A673 (cell line): Measurements from ENCODE around the gene CARM1. TPM values are rescaled to one million over a fixed set of nuclear protein-coding genes. Genes with fewer than 3 reads are reported as not detected.
A peak's percentile ranks its signal among the peaks of the same experiment; 100 is the strongest.
"Not testable (repeated sequence)": the region's sequence is repeated elsewhere in the genome, so short reads cannot be mapped to it uniquely, and the experiment has no call there.

Source experiments
- BruUV-seq: library from RNA; stranded (reverse); fragments of 400-500 nt; replicated peaks from 2 replicates; lab custom pipeline; 2021; lab: Mats Ljungman, UMichigan
- CTCF ChIA-PET: fragments of 300-600 bp; sonication (Branson Sonifier 250); formaldehyde crosslinking; loops from one replicate; lab custom pipeline; 2022; ENCODE audit warnings: antibody characterized with exemption; lab: Charles Lee
- POLR2A ChIA-PET: fragments of 300-600 bp; sonication (Branson Sonifier 250); formaldehyde crosslinking; loops from one replicate; lab custom pipeline; 2022; ENCODE audit warnings: antibody characterized with exemption; ENCODE audit not compliant: low non-redundant PET; lab: Charles Lee
- DNase-seq: peaks from one replicate; pipeline ENCODE4 v3.0.0-alpha.2; 2015; ENCODE audit warnings: low spot score
- H3K27ac ChIP-seq: fragments of 200-600 bp; sonication (generic); 2 replicates; pipeline ENCODE4 v1.5.1; 2016; ENCODE audit warnings: mixed run types, low read depth, mild to moderate bottlenecking, mixed read lengths, antibody characterized with exemption, low read length; ENCODE audit not compliant: poor library complexity, severe bottlenecking
- H3K27me3 ChIP-seq: fragments of 200-600 bp; sonication (generic); replicated peaks from 2 replicates; pipeline ENCODE4 v1.6.1; 2017; ENCODE audit warnings: mixed run types, low read depth, mild to moderate bottlenecking, mixed read lengths, antibody characterized with exemption, low read length; ENCODE audit not compliant: insufficient read depth, poor library complexity
- H3K36me3 ChIP-seq: fragments of 200-600 bp; sonication (generic); 2 replicates; pipeline ENCODE4 v1.6.1; 2016; ENCODE audit warnings: mixed run types, mild to moderate bottlenecking, mixed read lengths, antibody characterized with exemption, low read length; ENCODE audit not compliant: insufficient read depth, poor library complexity, severe bottlenecking
- H3K4me1 ChIP-seq: fragments of 200-600 bp; sonication (generic); 2 replicates; pipeline ENCODE4 v1.6.1; 2017; ENCODE audit warnings: mixed run types, mild to moderate bottlenecking, mixed read lengths, antibody characterized with exemption, low read length; ENCODE audit not compliant: insufficient read depth, poor library complexity, severe bottlenecking
- H3K4me3 ChIP-seq: fragments of 200-600 bp; sonication (generic); 2 replicates; pipeline ENCODE4 v1.5.1; 2016; ENCODE audit warnings: low read depth, mixed run types, mild to moderate bottlenecking, mixed read lengths, low read length; ENCODE audit not compliant: poor library complexity, severe bottlenecking
- H3K9me3 ChIP-seq: fragments of 200-600 bp; sonication (generic); 2 replicates; pipeline ENCODE4 v1.6.1; 2016; ENCODE audit warnings: mixed run types, low read depth, mild to moderate bottlenecking, mixed read lengths, antibody characterized with exemption, low read length; ENCODE audit not compliant: poor library complexity, severe bottlenecking
- EZH2 ChIP-seq: fragments of 200-600 bp; sonication (generic); IDR thresholded peaks from 2 replicates; pipeline ENCODE4 v1.6.1; 2017; ENCODE audit warnings: borderline replicate concordance, low read depth, mild to moderate bottlenecking, mixed read lengths, antibody characterized with exemption, low read length; ENCODE audit not compliant: poor library complexity, severe bottlenecking
- intact Hi-C: fragments of 100-400 bp; cut with micrococcal nuclease; formaldehyde crosslinking; loops from one replicate; pipeline ENCODE4 v1.10.0; 2022; ENCODE audit not compliant: unreplicated experiment
- total RNA-seq: library from RNA; stranded (reverse); gene quantifications from 2 replicates; pipeline ENCODE4 v1.2.3, GENCODE V29; 2021
- TF ChIP-seq, protein P1 (sequence below): fragments of 300-800, 200-600 bp; sonication (generic); conservative IDR thresholded peaks from 2 replicates; pipeline ENCODE4 v1.5.1; 2017; ENCODE audit warnings: low read depth, mild to moderate bottlenecking, antibody characterized with exemption, low read length, moderate library complexity, mixed read lengths

Gene CARM1
- total RNA-seq, 1 experiment from 2014 or later = 78.7 TPM

DNA sequence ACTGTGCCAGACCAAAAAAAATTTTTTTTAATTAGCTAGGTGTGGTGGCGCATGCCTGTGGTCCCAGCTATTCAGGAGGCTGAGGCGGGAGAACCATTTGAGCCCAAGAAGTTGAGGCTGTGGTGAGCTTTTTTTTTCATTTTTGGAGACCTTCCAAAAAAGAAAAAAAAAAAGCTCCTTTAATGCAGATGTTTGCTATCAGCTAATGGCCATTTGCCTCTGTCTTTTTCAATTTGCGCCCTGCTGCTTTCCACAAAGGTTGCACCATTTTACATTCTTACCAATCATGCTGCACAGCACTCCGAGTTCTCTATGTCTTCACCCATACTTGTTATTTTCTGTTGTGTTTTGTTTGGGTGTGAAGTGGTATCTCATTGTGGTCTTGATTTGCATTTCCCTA lies 73.9 kb downstream of the CARM1 start:
- TF ChIP-seq, protein P1, sequence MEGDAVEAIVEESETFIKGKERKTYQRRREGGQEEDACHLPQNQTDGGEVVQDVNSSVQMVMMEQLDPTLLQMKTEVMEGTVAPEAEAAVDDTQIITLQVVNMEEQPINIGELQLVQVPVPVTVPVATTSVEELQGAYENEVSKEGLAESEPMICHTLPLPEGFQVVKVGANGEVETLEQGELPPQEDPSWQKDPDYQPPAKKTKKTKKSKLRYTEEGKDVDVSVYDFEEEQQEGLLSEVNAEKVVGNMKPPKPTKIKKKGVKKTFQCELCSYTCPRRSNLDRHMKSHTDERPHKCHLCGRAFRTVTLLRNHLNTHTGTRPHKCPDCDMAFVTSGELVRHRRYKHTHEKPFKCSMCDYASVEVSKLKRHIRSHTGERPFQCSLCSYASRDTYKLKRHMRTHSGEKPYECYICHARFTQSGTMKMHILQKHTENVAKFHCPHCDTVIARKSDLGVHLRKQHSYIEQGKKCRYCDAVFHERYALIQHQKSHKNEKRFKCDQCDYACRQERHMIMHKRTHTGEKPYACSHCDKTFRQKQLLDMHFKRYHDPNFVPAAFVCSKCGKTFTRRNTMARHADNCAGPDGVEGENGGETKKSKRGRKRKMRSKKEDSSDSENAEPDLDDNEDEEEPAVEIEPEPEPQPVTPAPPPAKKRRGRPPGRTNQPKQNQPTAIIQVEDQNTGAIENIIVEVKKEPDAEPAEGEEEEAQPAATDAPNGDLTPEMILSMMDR = no peak
- no peak for TF ChIP-seq EZH2
- no TSS peak for BruUV-seq
- Histone ChIP-seq H3K36me3 (no peaks in the 10 kb centered on the region), H3K4me1 (peaks cover 25% of the 10 kb centered on the region), H3K27ac (no peak overlapping the region), H3K9me3 (no peaks in the 10 kb centered on the region), H3K4me3 (no peak overlapping the region), H3K27me3 (no peaks in the 10 kb centered on the region)
- ChIA-PET POLR2A (no interaction called here), CTCF (interaction anchor here (0.6 kb wide), 1 partner anchor 56 kb away, joined by 4 read pairs; no protein-coding TSS in a partner anchor)
- intact Hi-C loops = loop anchor here (10.0 kb wide), 2 partner anchors 150 to 260 kb away; no protein-coding TSS in a partner anchor
- peak; percentile 55 for DNase-seq

DNA sequence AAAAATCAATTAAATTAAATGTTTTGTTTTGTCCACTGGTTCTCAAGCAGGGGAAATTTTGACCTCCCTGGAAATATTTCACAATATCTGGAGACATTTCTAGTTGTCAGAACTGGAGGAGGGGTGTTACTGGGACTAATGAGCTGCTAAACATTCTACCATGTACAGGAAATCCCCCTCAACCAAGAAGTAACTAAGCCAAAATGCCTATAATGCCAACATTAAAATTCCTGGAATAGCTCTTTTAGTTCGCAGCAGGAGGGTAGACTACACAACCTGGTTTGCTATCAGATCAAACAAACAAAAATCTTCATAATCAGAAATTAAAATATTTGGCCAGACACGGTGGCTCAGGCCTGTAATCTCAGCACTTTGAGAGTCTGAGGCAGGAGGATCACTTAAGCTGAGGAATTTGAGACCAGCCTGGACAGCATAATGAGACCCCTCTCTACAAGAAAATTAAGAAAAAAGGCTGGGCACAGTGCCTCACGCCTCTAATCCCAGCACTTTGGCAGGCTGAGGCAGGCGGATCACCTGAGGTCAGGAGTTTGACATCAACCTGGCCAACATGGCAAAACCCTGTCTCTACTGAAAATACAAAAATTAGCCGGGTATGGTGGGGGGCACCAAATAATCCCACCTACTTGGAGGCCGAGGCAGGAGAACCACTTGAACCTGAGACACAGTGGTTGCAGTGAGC lies 75.8 kb downstream of the CARM1 start:
- Histone ChIP-seq H3K27me3 (no peaks in the 10 kb centered on the region), H3K4me1 (peaks cover 25% of the 10 kb centered on the region), H3K27ac (peak overlapping the region; percentile 38), H3K36me3 (no peaks in the 10 kb centered on the region), H3K4me3 (no peak overlapping the region), H3K9me3 (no peaks in the 10 kb centered on the region)
- no TSS peak for BruUV-seq
- DNase-seq = peak; percentile 82
- intact Hi-C loops = loop anchor here (10.0 kb wide), 2 partner anchors 148 to 258 kb away; no protein-coding TSS in a partner anchor
- ChIA-PET POLR2A (no interaction called here), CTCF (interaction anchor here (0.5 to 1.0 kb wide), 3 partner anchors 10 to 433 kb away, joined by 5 to 12 read pairs (median 6); no protein-coding TSS in a partner anchor)
- no peak for TF ChIP-seq EZH2
- TF ChIP-seq, protein P1 = no peak

DNA sequence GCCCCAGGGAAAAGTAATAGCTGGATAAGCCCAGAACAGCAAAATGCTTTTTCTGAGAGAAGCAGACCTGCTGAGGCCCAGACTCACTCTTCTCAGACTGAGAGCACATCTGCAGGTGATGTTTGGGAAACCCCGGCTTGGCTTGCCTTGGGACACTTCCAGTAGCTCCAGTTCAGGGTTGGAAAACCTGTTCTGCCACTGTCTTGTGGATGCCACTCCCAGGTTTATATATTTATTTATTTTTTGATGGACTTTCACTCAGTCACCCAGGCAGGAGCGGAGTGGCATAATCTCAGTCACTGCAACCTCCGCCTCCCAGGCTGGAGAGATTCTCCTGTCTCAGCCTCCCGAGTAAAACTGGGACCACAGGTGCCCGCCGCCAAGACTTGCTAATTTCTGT lies 81.5 kb downstream of the CARM1 start:
- intact Hi-C loops = no loop called here
- POLR2A ChIA-PET = no interaction called here

DNA sequence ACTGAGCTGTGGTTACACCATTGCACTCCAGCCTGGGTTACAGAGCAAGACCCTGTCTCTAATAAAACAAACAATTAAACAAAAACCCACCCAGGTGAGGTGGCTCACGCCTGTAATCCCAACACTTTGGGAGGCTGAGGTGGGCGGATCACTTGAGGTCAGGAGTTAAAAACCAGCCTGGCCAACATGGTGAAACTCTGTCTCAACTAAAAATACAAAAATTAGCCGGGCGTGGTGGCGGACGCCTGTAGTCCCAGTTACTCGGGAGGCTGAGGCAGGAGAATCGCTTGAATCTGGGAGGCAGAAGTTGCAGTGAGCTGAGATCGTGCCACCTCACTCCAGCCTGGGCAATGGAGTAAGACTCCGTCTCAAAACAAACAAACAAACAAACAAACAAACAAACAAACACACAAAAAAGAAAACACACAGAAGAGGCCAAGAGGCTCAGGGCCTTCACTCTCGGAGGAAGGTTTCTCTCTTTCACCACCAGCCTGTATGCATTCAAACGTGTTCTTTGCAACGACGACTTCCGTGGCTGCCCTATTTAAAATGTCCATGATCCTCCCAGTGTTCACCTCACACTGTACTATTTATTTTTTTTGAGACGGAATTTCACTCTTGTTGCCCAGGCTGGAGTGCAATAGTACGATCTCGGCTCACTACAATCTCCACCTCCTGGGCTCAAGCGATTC lies 88.1 kb downstream of the CARM1 start:
- DNase-seq, POLR2A ChIA-PET, CTCF ChIA-PET, intact Hi-C loops, H3K4me1 ChIP-seq, H3K36me3 ChIP-seq, BruUV-seq, H3K27me3 ChIP-seq, H3K27ac ChIP-seq, H3K9me3 ChIP-seq: not testable (repeated sequence)
- peak overlapping the region; percentile 100 for H3K4me3 ChIP-seq

More for the DNA sequence above, 81.5 kb downstream of the CARM1 start:
- Histone ChIP-seq H3K36me3 (no peaks in the 10 kb centered on the region), H3K9me3 (no peaks in the 10 kb centered on the region), H3K27me3 (no peaks in the 10 kb centered on the region), H3K4me1 (peaks cover 7% of the 10 kb centered on the region), H3K27ac (no peak overlapping the region), H3K4me3 (no peak overlapping the region)
- CTCF ChIA-PET = no interaction called here
- no peak for TF ChIP-seq EZH2
- TF ChIP-seq, protein P1 = no peak
- no peak for DNase-seq
- BruUV-seq = no TSS peak
